ENCODE results near the gene SLC6A3. TPM values are rescaled to one million over a fixed set of nuclear protein-coding genes. Genes with fewer than 3 reads are reported as not detected.

Gene SLC6A3
- total and polyA plus RNA-seq, 2 experiments from 2014 or later: not detected

DNA sequence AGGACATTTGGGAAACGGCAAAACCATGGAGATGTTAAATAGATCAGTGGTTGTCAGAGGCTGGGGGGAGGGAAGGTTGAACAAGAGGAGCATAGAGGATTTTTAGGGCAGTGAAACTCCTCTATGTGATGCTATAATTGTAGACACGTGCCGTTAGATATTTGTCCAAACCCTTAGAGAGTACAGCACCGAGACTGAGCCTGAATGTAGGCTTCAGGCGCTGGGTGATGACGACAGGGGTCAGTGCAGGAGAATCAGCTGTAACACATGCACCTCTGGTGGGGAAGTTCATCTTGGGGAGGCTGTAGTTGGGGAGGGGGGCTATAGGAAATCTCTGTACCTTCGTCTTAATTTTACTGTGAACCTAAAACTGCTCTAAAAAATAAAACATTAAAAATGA, 78.1 kb downstream of the SLC6A3 start:
- Histone ChIP-seq H3K27ac (no peak overlapping the region), H2AFZ (no peak overlapping the region), H4K20me1 (ENCODE audit: insufficient read depth) (no peaks in the 10 kb centered on the region), H3K9me3 (ENCODE audit: low read depth) (no peaks in the 10 kb centered on the region), H3K4me2 (ENCODE audit: unreplicated experiment) (no peak overlapping the region), H3K4me3 (no peak overlapping the region), H3K9ac (no peak overlapping the region), H3F3A (ENCODE audit: insufficient read depth) (no peaks in the 10 kb centered on the region), H3K4me1 (ENCODE audit: insufficient read depth) (no peaks in the 10 kb centered on the region), H3K79me2 (ENCODE audit: insufficient read depth) (no peaks in the 10 kb centered on the region), H3K27me3 (replicated peaks; ENCODE audit: insufficient read depth) (peaks cover 34% of the 10 kb centered on the region), H3K9me2 (ENCODE audit: insufficient read depth) (no peaks in the 10 kb centered on the region), H3K36me3 (ENCODE audit: low read depth) (no peaks in the 10 kb centered on the region)
- DNase-seq: no peak
- TF ChIP-seq EZH2 (IDR thresholded peaks at IDR 0.05; ENCODE audit: insufficient read depth, poor library complexity, severe bottlenecking) (no peak), EZH2phosphoT487 (IDR thresholded peaks at IDR 0.05; ENCODE audit: insufficient read depth, low read depth) (no peak)
- 49 to 52% methylated on average over 7 of the region's 7 CpGs for WGBS, 2 experiments (ENCODE audit: low coverage in 1 of 2, low lambda C conversion rate in 2 of 2, missing lambda C conversion rate in 2 of 2)
- in situ Hi-C loops (cut with MboI): no loop called here

GRCh38 chr5:1366514-1366913, 78.7 kb downstream of the SLC6A3 start:
- Histone ChIP-seq H3K4me2 (ENCODE audit: unreplicated experiment) (no peak overlapping the region), H3K9ac (no peak overlapping the region), H4K20me1 (ENCODE audit: insufficient read depth) (no peaks in the 10 kb centered on the region), H3K9me2 (ENCODE audit: insufficient read depth) (no peaks in the 10 kb centered on the region), H2AFZ (no peak overlapping the region), H3K9me3 (ENCODE audit: low read depth) (no peaks in the 10 kb centered on the region), H3K4me1 (ENCODE audit: insufficient read depth) (no peaks in the 10 kb centered on the region), H3K27ac (no peak overlapping the region), H3K79me2 (ENCODE audit: insufficient read depth) (no peaks in the 10 kb centered on the region), H3F3A (ENCODE audit: insufficient read depth) (no peaks in the 10 kb centered on the region), H3K27me3 (replicated peaks; ENCODE audit: insufficient read depth) (peaks cover 30% of the 10 kb centered on the region), H3K4me3 (no peak overlapping the region), H3K36me3 (ENCODE audit: low read depth) (no peaks in the 10 kb centered on the region)
- in situ Hi-C loops (cut with MboI): no loop called here
- TF ChIP-seq EZH2 (IDR thresholded peaks at IDR 0.05; ENCODE audit: insufficient read depth, poor library complexity, severe bottlenecking) (no peak), EZH2phosphoT487 (IDR thresholded peaks at IDR 0.05; ENCODE audit: insufficient read depth, low read depth) (no peak)
- no peak for DNase-seq
- WGBS, 2 experiments (ENCODE audit: low coverage in 1 of 2, low lambda C conversion rate in 2 of 2, missing lambda C conversion rate in 2 of 2): 68 to 72% methylated on average over 14 of the region's 14 CpGs

- Histone ChIP-seq H3K27ac (no peak overlapping the region), H3K9ac (no peak overlapping the region), H3K4me3 (no peak overlapping the region), H3K4me2 (ENCODE audit: unreplicated experiment) (no peak overlapping the region), H3K9me2 (ENCODE audit: insufficient read depth) (no peaks in the 10 kb centered on the region), H3K9me3 (ENCODE audit: low read depth) (no peaks in the 10 kb centered on the region), H3K36me3 (ENCODE audit: low read depth) (no peaks in the 10 kb centered on the region), H4K20me1 (ENCODE audit: insufficient read depth) (no peaks in the 10 kb centered on the region), H3K4me1 (ENCODE audit: insufficient read depth) (no peaks in the 10 kb centered on the region), H2AFZ (no peak overlapping the region), H3K79me2 (ENCODE audit: insufficient read depth) (no peaks in the 10 kb centered on the region), H3F3A (ENCODE audit: insufficient read depth) (no peaks in the 10 kb centered on the region), H3K27me3 (replicated peaks; ENCODE audit: insufficient read depth) (peaks cover 44% of the 10 kb centered on the region)
- in situ Hi-C loops (cut with MboI): no loop called here
- no peak for TF ChIP-seq EZH2 (IDR thresholded peaks at IDR 0.05; ENCODE audit: insufficient read depth, poor library complexity, severe bottlenecking)
- no peak for TF ChIP-seq EZH2phosphoT487 (IDR thresholded peaks at IDR 0.05; ENCODE audit: insufficient read depth, low read depth)
- no peak for DNase-seq
- WGBS, 2 experiments (ENCODE audit: low coverage in 1 of 2, low lambda C conversion rate in 2 of 2, missing lambda C conversion rate in 2 of 2): 35 to 40% methylated on average over 9 of the region's 9 CpGs
These were observed 81.0 kb downstream of the SLC6A3 start for GRCh38 chr5:1364211-1364610.

DNA sequence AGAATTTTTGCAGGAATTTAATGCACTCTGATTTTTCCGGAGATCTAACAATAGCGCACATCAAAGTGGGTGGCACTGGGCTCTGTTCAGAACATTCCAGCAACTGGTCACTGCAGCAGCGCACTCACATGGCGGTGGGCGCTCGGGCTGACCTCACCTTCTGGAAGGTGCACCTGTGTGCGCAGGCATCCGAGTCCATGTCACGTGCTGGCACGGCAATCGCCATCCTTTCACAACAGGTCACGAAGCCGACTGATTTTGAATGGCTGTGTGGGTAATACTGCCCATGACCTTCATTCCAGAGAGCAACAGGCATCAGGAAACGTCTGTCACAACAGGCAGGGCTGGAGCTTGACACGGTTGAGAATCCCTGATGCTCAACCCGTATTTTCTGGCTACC, 81.7 kb downstream of the SLC6A3 start:
- H3K36me3 ChIP-seq (ENCODE audit: low read depth): no peaks in the 10 kb centered on the region
- no peak overlapping the region for H3K4me2 ChIP-seq (ENCODE audit: unreplicated experiment)
- no peaks in the 10 kb centered on the region for H3K9me3 ChIP-seq (ENCODE audit: low read depth)
- no peaks in the 10 kb centered on the region for H4K20me1 ChIP-seq (ENCODE audit: insufficient read depth)
- H3K9ac ChIP-seq: no peak overlapping the region
- peaks cover 44% of the 10 kb centered on the region for H3K27me3 ChIP-seq (replicated peaks; ENCODE audit: insufficient read depth)
- no peak for DNase-seq
- H3F3A ChIP-seq (ENCODE audit: insufficient read depth): no peaks in the 10 kb centered on the region
- H3K4me3 ChIP-seq: no peak overlapping the region
- H3K79me2 ChIP-seq (ENCODE audit: insufficient read depth): no peaks in the 10 kb centered on the region
- H3K27ac ChIP-seq: no peak overlapping the region
- TF ChIP-seq EZH2phosphoT487 (IDR thresholded peaks at IDR 0.05; ENCODE audit: insufficient read depth, low read depth): no peak
- TF ChIP-seq EZH2 (IDR thresholded peaks at IDR 0.05; ENCODE audit: insufficient read depth, poor library complexity, severe bottlenecking): no peak
- no peak overlapping the region for H2AFZ ChIP-seq
- in situ Hi-C loops (cut with MboI): no loop called here
- no peaks in the 10 kb centered on the region for H3K4me1 ChIP-seq (ENCODE audit: insufficient read depth)
- WGBS, 2 experiments (ENCODE audit: low coverage in 1 of 2, low lambda C conversion rate in 2 of 2, missing lambda C conversion rate in 2 of 2): 61 to 69% methylated on average over 16 of the region's 16 CpGs
- no peaks in the 10 kb centered on the region for H3K9me2 ChIP-seq (ENCODE audit: insufficient read depth)

DNA sequence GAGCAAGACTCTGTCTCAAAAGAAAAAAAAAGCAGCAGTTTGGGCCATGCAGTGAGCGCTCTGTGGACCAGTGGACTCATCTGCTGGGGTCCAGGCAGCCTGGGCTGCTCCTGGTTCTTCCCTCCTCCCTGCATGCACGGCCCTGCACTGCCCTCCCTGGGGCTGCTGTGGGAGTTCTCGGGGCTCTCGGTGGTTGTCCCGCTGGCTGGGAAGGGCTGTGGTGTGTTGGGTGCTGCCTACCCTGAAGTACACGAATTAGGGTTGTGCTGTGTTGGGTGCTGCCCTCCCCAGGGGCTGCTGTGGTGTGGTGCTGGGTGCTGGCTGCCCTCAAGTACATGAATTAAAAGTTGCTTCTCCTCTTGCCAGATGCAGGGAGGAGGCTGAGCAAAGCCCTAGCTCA, 82.1 kb downstream of the SLC6A3 start:
- no peaks in the 10 kb centered on the region for H4K20me1 ChIP-seq (ENCODE audit: insufficient read depth)
- no peaks in the 10 kb centered on the region for H3K9me2 ChIP-seq (ENCODE audit: insufficient read depth)
- no peak for DNase-seq
- H3K27ac ChIP-seq: no peak overlapping the region
- in situ Hi-C loops (cut with MboI): no loop called here
- H3K36me3 ChIP-seq (ENCODE audit: low read depth): no peaks in the 10 kb centered on the region
- no peak overlapping the region for H2AFZ ChIP-seq
- H3K9me3 ChIP-seq (ENCODE audit: low read depth): no peaks in the 10 kb centered on the region
- H3K4me2 ChIP-seq (ENCODE audit: unreplicated experiment): no peak overlapping the region
- no peak overlapping the region for H3K9ac ChIP-seq
- no peaks in the 10 kb centered on the region for H3K79me2 ChIP-seq (ENCODE audit: insufficient read depth)
- no peaks in the 10 kb centered on the region for H3K4me1 ChIP-seq (ENCODE audit: insufficient read depth)
- 39 to 43% methylated on average over 6 of the region's 6 CpGs for WGBS, 2 experiments (ENCODE audit: low coverage in 1 of 2, low lambda C conversion rate in 2 of 2, missing lambda C conversion rate in 2 of 2)
- H3F3A ChIP-seq (ENCODE audit: insufficient read depth): no peaks in the 10 kb centered on the region
- H3K4me3 ChIP-seq: no peak overlapping the region
- peaks cover 44% of the 10 kb centered on the region for H3K27me3 ChIP-seq (replicated peaks; ENCODE audit: insufficient read depth)
- TF ChIP-seq EZH2 (IDR thresholded peaks at IDR 0.05; ENCODE audit: insufficient read depth, poor library complexity, severe bottlenecking) (no peak), EZH2phosphoT487 (IDR thresholded peaks at IDR 0.05; ENCODE audit: insufficient read depth, low read depth) (no peak)

All from GM23248 (cell line).